NCI-H2107 treated with DMSO at 0.1 percent for 48 hours (cell line): ENCODE results near the gene RNU1-3.
"Not testable (repeated sequence)": the region's sequence is repeated elsewhere in the genome, so short reads cannot be mapped to it uniquely, and the experiment has no call there.

Source experiments
- DNase-seq: peaks from one replicate; lab custom pipeline; 2025; ENCODE audit not compliant: unreplicated experiment; lab: John Stamatoyannopoulos, UW

The RNU1-3 gene

GRCh38 chr1:16666502-16667413 is at the start of gene RNU1-3:
Gene RNU1-3 (minus strand): TSS chr1:16666948.
- DNase-seq = not testable (repeated sequence)

DNA sequence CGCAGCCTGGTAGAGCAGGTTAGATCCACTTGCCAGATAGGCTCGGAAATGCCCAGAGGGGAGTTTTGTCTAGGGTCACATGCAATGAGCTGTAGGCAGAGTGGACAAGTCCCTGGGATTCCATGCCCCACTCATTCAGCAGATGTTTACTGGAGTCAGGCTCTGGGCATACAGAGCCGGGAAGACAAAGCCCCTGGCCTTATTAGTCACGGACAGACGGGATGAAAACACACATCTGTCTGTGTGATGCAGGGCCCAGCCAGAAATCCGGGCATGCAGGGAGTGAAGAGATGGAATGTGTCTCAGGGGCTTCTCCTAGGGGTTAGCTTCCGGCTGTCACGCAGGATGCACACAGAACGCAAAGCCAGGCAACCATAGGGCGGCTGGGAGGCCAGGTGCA is 46.7 kb upstream of the RNU1-3 start:
- not testable (repeated sequence) for DNase-seq

DNA sequence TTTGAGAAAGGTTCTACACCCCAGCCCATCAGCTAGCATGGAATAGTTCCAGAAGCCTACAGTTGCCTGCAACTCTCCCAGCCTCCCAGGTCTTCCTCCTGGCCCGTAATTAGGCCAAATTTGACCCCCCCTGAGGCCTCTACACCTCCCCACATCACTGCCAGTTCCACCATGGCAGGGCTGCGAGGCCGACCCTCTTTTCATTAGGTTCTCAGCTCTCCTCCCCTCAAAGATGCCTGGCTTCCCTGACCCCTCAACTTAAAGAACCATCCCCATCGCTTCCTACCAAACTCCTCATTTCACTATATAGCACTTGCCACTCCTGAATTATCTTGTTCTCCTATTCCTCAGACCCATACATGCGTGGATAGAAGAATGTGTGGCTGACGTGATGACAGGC is 46.2 kb upstream of the RNU1-3 start:
- not testable (repeated sequence) for DNase-seq

DNA sequence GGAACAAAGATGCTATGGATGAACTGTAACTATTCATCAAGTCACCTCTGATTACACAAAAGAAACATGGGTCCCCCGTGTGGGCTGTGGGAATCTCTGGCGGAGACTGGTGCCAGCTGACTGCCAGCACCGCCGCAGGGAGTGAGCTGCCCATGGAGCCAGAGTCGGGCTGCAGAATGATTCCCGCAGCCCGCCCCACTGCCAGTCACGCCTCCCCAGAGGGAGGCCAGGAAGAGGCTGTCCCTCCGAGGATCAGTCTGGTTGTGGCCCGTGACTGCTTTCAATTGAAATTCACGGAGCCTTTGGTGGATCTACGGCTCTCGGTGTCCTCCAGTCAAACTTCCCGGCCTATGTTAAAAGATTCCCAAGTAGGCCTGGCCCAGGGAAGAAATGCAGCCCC is 45.8 kb upstream of the RNU1-3 start:
- DNase-seq = not testable (repeated sequence)

DNA sequence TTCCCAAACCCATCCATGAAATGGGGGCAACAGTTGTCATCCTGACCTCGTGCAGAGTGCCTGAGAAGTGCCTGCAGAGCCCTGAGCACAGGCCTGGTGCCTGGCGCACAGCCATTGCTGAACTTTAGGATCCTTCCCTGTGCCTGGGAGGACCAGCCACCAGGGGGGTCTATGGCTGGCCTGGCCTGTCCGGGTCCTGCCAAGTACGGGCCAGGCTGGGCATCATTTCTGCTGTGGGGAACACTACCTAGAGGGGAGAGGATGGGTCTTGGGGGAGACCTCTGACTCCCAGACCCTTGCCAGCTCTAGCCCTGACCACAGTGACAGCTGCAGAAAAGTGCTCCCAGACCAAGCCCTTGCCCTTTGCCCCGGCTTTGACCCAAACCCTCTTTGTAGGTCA is 45.4 kb upstream of the RNU1-3 start:
- DNase-seq = not testable (repeated sequence)

DNA sequence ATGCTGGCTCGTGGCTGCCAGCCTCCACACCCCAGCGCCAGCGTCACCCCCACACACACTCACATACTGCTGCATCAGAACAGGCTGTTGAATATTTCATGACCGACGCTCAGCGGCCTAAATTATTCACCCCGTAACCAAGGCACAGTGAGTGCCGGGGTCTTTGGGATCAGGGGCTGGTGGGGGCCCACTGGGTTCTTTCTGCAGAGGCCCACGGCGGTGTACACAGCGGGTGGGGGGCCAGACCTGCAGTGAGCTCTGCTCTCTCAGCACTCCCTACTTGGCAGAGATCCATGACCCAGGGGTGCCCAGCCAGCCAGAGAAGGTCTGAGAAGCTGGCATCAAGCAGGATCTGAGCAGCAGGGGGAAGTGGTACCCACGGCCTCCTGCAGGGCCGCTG is 43.9 kb upstream of the RNU1-3 start:
- DNase-seq = not testable (repeated sequence)

- not testable (repeated sequence) for DNase-seq
These were observed 42.9 kb upstream of the RNU1-3 start for GRCh38 chr1:16709659-16710087.

- DNase-seq = not testable (repeated sequence)
These were observed 42.0 kb upstream of the RNU1-3 start for GRCh38 chr1:16708704-16709103.

- DNase-seq = not testable (repeated sequence)
These were observed 40.7 kb upstream of the RNU1-3 start for GRCh38 chr1:16707130-16708093.

- not testable (repeated sequence) for DNase-seq
These were observed 39.6 kb upstream of the RNU1-3 start for GRCh38 chr1:16706302-16706701.

- not testable (repeated sequence) for DNase-seq
These were observed 37.9 kb upstream of the RNU1-3 start for GRCh38 chr1:16704502-16705100.

DNA sequence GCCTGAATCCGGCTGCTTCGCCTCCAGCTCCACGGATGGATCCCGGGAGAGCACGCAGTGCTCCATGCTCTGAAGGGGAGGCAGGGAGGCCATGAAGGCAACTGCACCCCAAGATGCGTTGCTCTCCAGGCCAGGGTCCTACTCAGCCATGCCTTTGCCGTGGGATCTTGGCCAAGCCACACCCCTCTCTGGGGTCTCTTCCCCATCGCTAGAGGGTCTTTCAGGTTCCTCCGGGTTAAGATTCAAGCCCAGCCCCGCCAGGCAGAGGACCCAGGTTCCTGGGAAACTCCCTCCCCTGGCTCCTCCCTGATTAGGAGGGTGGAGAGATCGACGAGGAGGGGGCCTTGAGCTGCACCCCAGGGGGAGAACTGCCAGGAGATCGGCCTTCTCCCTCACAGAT is 37.3 kb upstream of the RNU1-3 start:
- not testable (repeated sequence) for DNase-seq

GRCh38 chr1:16703602-16704001 is 36.9 kb upstream of the RNU1-3 start:
- not testable (repeated sequence) for DNase-seq

DNA sequence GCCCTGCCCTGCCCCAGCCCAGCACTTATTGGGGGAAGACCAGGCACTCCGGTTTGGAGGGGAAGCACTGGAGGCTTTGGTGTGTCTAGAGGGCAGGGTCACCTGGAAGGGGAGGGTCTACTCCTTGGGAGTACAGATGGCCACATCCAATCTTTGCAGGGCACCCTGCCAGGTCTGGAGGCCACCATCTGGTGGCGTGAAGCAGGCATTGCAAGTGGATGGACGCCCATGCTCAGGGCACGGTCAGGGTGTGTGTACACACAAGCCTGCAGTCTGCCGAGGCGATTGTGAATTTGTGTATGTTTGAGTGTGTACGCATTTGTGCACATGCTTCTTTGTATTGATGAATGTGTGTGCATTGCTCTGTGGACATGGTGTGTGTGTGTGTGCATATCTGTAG is 36.4 kb upstream of the RNU1-3 start:
- DNase-seq = not testable (repeated sequence)

- not testable (repeated sequence) for DNase-seq
These were observed 35.5 kb upstream of the RNU1-3 start for GRCh38 chr1:16702280-16702679.

- DNase-seq = not testable (repeated sequence)
These were observed 34.4 kb upstream of the RNU1-3 start for GRCh38 chr1:16701189-16701588.

GRCh38 chr1:16700138-16700895 is 33.6 kb upstream of the RNU1-3 start:
- DNase-seq = not testable (repeated sequence)

DNA sequence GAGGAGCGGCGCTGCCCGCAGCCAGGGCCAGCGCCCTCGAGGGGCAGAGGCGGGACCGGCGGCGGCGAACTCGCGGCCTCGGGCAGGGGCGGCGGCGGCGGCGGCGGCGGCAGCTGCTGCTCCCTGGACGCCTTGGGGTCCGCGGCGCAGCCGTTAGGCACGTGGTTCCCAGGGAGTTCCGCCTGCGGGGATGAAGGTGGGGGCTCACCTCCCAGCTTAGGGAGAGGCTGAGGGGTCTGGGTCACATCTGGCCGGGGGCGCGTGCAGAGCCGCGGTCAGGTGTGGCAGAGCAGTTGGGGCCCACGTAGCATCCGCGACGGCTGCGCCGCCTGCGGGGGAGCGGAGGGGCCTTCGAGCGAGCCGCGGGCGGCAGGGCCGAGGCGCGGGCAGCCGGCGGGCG is 32.7 kb upstream of the RNU1-3 start:
- DNase-seq = not testable (repeated sequence)

GRCh38 chr1:16697152-16697551 is 30.4 kb upstream of the RNU1-3 start:
- DNase-seq = not testable (repeated sequence)

DNA sequence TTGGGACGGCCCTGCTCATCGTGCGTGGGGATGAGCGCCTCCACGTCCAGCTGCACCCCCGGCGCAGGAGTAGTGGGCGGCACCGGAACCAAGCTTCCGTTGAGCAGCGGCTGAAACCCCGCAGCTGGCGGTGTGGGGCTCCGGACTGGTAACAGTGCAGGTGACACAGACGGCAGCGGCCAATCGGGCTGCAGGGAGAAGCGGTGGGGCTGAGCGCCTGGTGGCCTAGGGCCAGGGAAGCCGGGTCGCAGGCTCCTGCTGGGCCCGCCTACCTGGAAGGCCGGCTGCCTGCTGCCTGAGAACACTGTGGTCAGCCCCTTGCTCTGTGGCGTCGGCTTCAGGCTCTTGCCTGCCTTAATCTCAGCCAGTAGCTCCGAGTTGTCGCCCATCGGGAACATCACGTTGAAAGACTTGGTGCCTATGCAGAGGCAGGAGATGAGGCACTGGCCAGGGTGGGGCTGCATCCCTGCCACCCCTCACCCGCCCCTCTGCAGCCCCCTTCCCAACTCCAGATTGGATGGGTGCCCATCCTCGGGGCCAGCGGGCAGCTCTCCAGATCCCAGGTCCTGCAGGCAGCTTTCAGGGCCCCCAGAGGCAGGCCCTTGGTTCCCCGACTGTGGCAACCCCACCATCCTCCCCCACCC is 29.9 kb upstream of the RNU1-3 start:
- not testable (repeated sequence) for DNase-seq
